BLaER1 treated with 17β-estradiol and CSF1 and Interleukin-3, amounts not matched to agents 10 nM and 100 nM (cell line): ENCODE measurements around the gene STK4.

Experiments used
- H3K27ac ChIP-seq, 11 experiments: shearing (Covaris generic); formaldehyde crosslinking; 2 replicates each; pipeline ENCODE4 v1.8.1; 2022
- H3K27me3 ChIP-seq, 11 experiments: shearing (Covaris generic); formaldehyde crosslinking; 2 replicates each; pipeline ENCODE4 v1.8.1; 2022
- H3K36me3 ChIP-seq, 11 experiments: shearing (Covaris generic); formaldehyde crosslinking; 2 replicates each; pipeline ENCODE4 v1.8.1; 2022
- H3K4me1 ChIP-seq, 10 experiments: shearing (Covaris generic); formaldehyde crosslinking; 2 replicates each; pipeline ENCODE4 v1.8.1; 2022
- H3K4me2 ChIP-seq, 11 experiments: shearing (Covaris generic); formaldehyde crosslinking; 2 replicates each; pipeline ENCODE4 v1.8.1; 2022
- H3K4me3 ChIP-seq, 10 experiments: shearing (Covaris generic); formaldehyde crosslinking; 2 replicates each; pipeline ENCODE4 v1.8.1; 2022
- H3K9ac ChIP-seq, 11 experiments: shearing (Covaris generic); formaldehyde crosslinking; 2 replicates each; pipeline ENCODE4 v1.8.1; 2022
- H3K9me3 ChIP-seq, 11 experiments: shearing (Covaris generic); formaldehyde crosslinking; replicated peaks in 1 of 11; 2 replicates each; pipeline ENCODE4 v1.8.1; 2022
- H4K20me1 ChIP-seq, 11 experiments: shearing (Covaris generic); formaldehyde crosslinking; 2 replicates each; pipeline ENCODE4 v1.8.1; 2022
- Cebpa-rat ChIP-seq, 11 experiments: shearing (Covaris generic); IDR thresholded peaks; 2 replicates each; pipeline ENCODE4 v1.8.1; 2022

STK4 gene

GRCh38 chr20:44931911-44932310, 34.4 kb upstream of the STK4 start:
- Histone ChIP-seq H4K20me1 (0 out of 22 replicates have a peak, but pooled peaks cover 0 to 6% (median 0%) of the 10 kb centered on the region in 11 experiments), H3K27ac (no peak overlapping the region), H3K4me2 (no peak overlapping the region), H3K27me3 (no peaks in the 10 kb centered on the region), H3K9me3 (peaks cover 0 to 8% (median 0%) of the 10 kb centered on the region in 11 experiments; a peak in 3 of 22 replicates), H3K36me3 (peaks cover 54 to 95% (median 76%) of the 10 kb centered on the region in 11 experiments), H3K4me1 (no peaks in the 10 kb centered on the region), H3K4me3 (no peak overlapping the region), H3K9ac (no peak overlapping the region)
- no peak for TF ChIP-seq Cebpa-rat (IDR thresholded peaks at IDR 0.05)

GRCh38 chr20:44932916-44933315, 33.4 kb upstream of the STK4 start:
- Histone ChIP-seq H3K27ac (no peak overlapping the region), H3K4me3 (no peak overlapping the region), H3K9ac (no peak overlapping the region), H3K27me3 (no peaks in the 10 kb centered on the region), H3K4me1 (no peaks in the 10 kb centered on the region), H3K9me3 (peaks cover 0 to 8% (median 0%) of the 10 kb centered on the region in 11 experiments; a peak in 3 of 22 replicates), H3K4me2 (no peak overlapping the region), H4K20me1 (peaks cover 0 to 10% (median 0%) of the 10 kb centered on the region in 11 experiments; a peak in 2 of 22 replicates), H3K36me3 (peaks cover 62 to 97% (median 77%) of the 10 kb centered on the region in 11 experiments)
- TF ChIP-seq Cebpa-rat (IDR thresholded peaks at IDR 0.05) = no peak

- Histone ChIP-seq H3K36me3 (peaks cover 88 to 100% (median 95%) of the 10 kb centered on the region in 11 experiments), H3K27ac (no peak overlapping the region)
- TF ChIP-seq Cebpa-rat (IDR thresholded peaks at IDR 0.05) = no peak
Measured at GRCh38 chr20:44936510-44936909, 29.8 kb upstream of the STK4 start.

GRCh38 chr20:44938637-44939036, 27.7 kb upstream of the STK4 start:
- Histone ChIP-seq H4K20me1 (peaks cover 0 to 60% (median 41%) of the 10 kb centered on the region in 11 experiments; a peak in 17 of 22 replicates), H3K4me1 (no peaks in the 10 kb centered on the region), H3K4me3 (no peak overlapping the region), H3K27ac (no peak overlapping the region), H3K27me3 (no peaks in the 10 kb centered on the region), H3K9ac (no peak overlapping the region), H3K9me3 (no peaks in the 10 kb centered on the region), H3K36me3 (peaks cover 91 to 100% (median 95%) of the 10 kb centered on the region in 11 experiments), H3K4me2 (no peak overlapping the region)
- TF ChIP-seq Cebpa-rat (IDR thresholded peaks at IDR 0.05) = no peak

More at GRCh38 chr20:44936510-44936909, 29.8 kb upstream of the STK4 start:
- no peak overlapping the region for H3K9ac ChIP-seq
- no peaks in the 10 kb centered on the region for H3K9me3 ChIP-seq
- no peak overlapping the region for H3K4me2 ChIP-seq
- no peaks in the 10 kb centered on the region for H3K4me1 ChIP-seq
- H3K27me3 ChIP-seq = no peaks in the 10 kb centered on the region
- peaks cover 0 to 39% (median 20%) of the 10 kb centered on the region in 11 experiments; a peak in 15 of 22 replicates for H4K20me1 ChIP-seq
- no peak overlapping the region for H3K4me3 ChIP-seq

DNA sequence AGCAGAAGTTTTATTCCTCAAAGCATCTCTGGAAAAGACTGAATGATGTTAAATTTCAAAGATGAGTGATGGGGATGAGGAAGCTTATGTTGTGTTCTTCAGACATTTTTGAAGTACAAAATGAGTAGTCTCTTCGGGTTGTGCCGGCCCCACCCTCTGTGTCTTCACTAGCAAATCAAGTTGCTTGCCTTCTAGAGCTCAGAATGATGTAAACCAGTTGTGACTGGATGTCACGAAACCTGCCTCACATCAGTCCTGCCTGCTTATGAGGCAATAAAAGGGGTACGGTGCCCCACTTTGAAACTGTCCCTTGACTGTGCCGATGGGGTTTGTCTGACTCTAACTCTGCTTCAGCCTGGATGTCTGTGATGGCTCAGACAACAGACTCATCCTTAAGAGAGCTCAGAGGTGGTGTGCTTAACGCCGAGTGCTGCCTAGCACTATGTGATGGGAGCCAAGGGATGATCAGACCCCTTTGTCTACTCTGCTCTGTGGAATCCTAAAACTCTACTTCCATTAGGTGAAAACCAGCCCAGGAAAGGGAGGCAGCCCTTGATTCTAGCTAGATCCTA, 25.1 kb upstream of the STK4 start:
- H3K9me3 ChIP-seq = no peaks in the 10 kb centered on the region
- no peak for TF ChIP-seq Cebpa-rat (IDR thresholded peaks at IDR 0.05)
- peaks cover 92 to 100% (median 99%) of the 10 kb centered on the region in 11 experiments for H3K36me3 ChIP-seq
- H3K27me3 ChIP-seq = no peaks in the 10 kb centered on the region
- H3K4me2 ChIP-seq = no peak overlapping the region
- H3K4me1 ChIP-seq = no peaks in the 10 kb centered on the region
- no peak overlapping the region for H3K9ac ChIP-seq
- no peak overlapping the region for H3K4me3 ChIP-seq
- H4K20me1 ChIP-seq = peaks cover 0 to 76% (median 60%) of the 10 kb centered on the region in 11 experiments; a peak in 19 of 22 replicates
- H3K27ac ChIP-seq = no peak overlapping the region

DNA sequence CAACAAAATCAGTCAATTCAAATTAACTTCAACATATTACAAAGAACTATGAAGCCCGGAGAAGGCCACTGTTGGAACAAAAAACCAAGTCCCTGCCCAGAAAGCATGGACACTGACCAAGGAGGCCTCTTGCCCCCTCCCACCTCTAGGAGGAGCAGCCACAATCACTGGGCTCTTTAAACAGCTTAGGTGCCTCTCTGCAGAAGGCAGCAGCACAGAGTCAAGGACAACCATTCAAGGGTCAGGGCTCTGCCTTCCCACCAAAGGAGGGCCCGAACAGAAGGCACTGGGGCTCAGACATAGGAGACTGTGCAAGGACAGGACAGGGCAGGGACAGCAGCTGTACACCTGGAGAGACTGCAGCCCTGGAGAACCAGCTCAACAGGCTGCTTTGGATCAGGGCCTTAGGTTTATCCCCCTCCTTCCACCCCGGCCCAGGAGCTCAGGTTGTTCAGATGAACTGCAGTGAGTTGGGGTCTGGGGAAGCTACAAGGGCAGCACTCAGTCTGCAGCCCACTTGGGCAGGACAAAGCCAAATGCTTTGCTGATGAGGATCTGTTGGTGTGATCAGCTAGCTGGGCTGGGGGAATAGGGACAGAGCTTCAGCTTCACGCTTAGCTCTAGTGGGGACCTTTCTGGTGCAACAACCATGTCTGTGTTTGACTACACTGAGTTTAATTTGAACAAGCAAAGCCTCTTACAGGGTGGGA, 23.9 kb upstream of the STK4 start:
- Histone ChIP-seq H3K9me3 (no peaks in the 10 kb centered on the region), H4K20me1 (peaks cover 0 to 87% (median 68%) of the 10 kb centered on the region in 11 experiments; a peak in 19 of 22 replicates), H3K9ac (no peak overlapping the region), H3K27ac (no peak overlapping the region), H3K27me3 (no peaks in the 10 kb centered on the region), H3K36me3 (peaks cover 95 to 100% (median 99%) of the 10 kb centered on the region in 11 experiments), H3K4me1 (no peaks in the 10 kb centered on the region), H3K4me2 (no peak overlapping the region), H3K4me3 (no peak overlapping the region)
- no peak for TF ChIP-seq Cebpa-rat (IDR thresholded peaks at IDR 0.05)

GRCh38 chr20:44943828-44944227, 22.5 kb upstream of the STK4 start:
- peaks cover 97 to 100% (median 100%) of the 10 kb centered on the region in 11 experiments for H3K36me3 ChIP-seq
- TF ChIP-seq Cebpa-rat (IDR thresholded peaks at IDR 0.05) = no peak
- no peaks in the 10 kb centered on the region for H3K27me3 ChIP-seq
- no peaks in the 10 kb centered on the region for H3K9me3 ChIP-seq
- no peak overlapping the region for H3K27ac ChIP-seq
- H3K4me3 ChIP-seq = no peak overlapping the region
- H3K4me2 ChIP-seq = no peak overlapping the region
- H4K20me1 ChIP-seq = peaks cover 0 to 92% (median 72%) of the 10 kb centered on the region in 11 experiments; a peak in 19 of 22 replicates
- no peaks in the 10 kb centered on the region for H3K4me1 ChIP-seq
- H3K9ac ChIP-seq = no peak overlapping the region

GRCh38 chr20:44945261-44945660, 21.1 kb upstream of the STK4 start:
- TF ChIP-seq Cebpa-rat (IDR thresholded peaks at IDR 0.05) = no peak
- Histone ChIP-seq H4K20me1 (peaks cover 0 to 94% (median 81%) of the 10 kb centered on the region in 11 experiments; a peak in 20 of 22 replicates), H3K36me3 (peaks cover 99 to 100% (median 100%) of the 10 kb centered on the region in 11 experiments), H3K4me2 (no peak overlapping the region), H3K27me3 (no peaks in the 10 kb centered on the region), H3K9ac (no peak overlapping the region), H3K27ac (no peak overlapping the region), H3K4me3 (no peak overlapping the region), H3K9me3 (no peaks in the 10 kb centered on the region), H3K4me1 (no peaks in the 10 kb centered on the region)

- H3K4me2 ChIP-seq = no peak overlapping the region
- no peak for TF ChIP-seq Cebpa-rat (IDR thresholded peaks at IDR 0.05)
- no peak overlapping the region for H3K4me3 ChIP-seq
- peaks cover 99 to 100% (median 100%) of the 10 kb centered on the region in 11 experiments for H3K36me3 ChIP-seq
- no peak overlapping the region for H3K9ac ChIP-seq
- H3K27me3 ChIP-seq = no peaks in the 10 kb centered on the region
- H4K20me1 ChIP-seq = peaks cover 0 to 93% (median 77%) of the 10 kb centered on the region in 11 experiments; a peak in 20 of 22 replicates
- no peak overlapping the region for H3K27ac ChIP-seq
- no peaks in the 10 kb centered on the region for H3K9me3 ChIP-seq
- no peaks in the 10 kb centered on the region for H3K4me1 ChIP-seq
Measured at GRCh38 chr20:44946271-44946852, 19.9 kb upstream of the STK4 start.
